GM18526 (cell line): ENCODE data around the gene SCRT2.

Experiments used
- POLR2A ChIP-seq: IDR thresholded peaks from 3 replicates; pipeline ENCODE4 v1.6.1; 2011; ENCODE audit not compliant: insufficient read length; ENCODE audit errors: extremely low read depth

SCRT2 gene

GRCh38 chr20:652615-653109, 22.9 kb downstream of the SCRT2 start:
- TF ChIP-seq POLR2A: no peak

DNA sequence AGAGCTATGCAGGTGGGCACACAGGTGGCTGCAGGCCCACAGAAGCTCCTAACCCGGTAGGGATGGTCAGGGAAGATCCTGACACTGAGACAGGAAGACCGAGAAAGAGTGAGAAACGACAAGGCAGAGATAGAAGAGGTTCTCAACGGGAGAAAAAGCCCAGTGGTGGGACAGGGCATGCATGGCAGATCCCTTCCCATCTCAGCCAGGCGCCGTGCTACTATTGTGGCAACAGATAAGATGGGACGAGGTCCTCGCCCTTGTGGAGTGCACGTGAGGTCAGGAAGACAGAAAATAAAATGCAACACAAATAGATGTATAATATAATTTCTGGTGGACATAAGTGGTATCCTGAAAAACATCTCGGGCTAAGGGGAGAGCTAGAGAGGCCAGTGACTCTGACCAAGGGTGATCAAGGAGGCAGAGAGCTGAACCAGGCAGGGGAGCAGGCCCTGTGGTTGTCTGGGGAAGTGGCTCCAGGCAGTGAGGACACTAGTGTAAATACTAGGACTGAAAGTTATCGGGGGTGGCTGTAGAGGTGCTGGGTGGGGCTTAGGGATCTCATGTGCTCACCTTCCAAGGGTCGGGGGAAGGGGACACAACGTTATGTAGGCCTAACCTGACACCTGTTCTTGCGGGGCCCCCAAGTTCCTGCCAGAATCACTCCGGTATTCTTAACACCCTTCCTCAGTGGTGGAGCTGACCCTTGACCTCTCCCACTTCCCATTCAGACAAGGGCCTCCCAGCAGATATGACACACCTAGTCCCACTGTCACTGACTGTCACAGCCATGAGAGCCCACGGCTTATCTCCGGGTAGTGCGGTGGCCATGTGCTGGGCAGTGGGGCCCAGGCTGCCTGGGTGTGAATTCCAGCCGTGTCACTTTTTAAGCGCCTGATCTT, 23.6 kb downstream of the SCRT2 start:
- no peak for TF ChIP-seq POLR2A

DNA sequence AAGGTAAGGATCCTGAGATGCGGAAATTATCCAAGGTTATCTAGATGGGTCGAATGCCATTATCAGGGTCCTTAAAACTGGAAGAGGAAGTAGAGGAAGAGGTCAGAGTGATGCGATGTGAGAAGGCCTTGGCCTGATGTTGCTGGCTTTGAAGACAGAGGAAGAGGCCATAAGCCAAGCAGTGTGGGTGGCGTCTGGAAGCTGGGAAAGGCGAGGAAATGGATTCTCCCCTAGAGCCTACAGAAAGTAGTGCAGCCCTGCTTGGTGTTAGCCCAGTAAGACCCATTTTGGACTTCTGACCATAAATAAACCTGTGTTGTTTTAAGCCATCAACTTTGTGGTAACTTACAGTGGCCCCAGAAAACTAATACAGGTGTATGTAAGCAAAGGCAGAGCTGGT, 24.6 kb downstream of the SCRT2 start:
- TF ChIP-seq POLR2A: no peak

DNA sequence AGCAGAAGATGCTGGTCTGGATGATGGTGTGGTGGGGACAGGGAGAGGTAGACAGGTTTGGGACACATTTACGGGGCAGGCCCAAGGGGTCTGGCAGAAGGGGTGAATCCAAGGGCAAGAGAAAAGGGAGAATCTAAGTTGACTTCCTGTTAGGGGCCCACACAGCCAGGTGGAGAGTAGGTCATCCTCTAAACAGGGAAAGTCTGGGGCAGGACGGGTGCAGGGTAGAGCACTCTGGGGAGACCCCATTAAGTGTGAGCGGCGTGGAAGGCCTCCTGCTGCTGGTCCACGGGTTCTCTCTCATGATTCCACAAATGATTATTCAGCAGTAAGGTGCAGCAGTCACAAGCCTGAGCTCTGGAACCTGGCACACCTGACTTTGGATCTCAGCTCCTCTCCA, 25.3 kb downstream of the SCRT2 start:
- TF ChIP-seq POLR2A: no peak

DNA sequence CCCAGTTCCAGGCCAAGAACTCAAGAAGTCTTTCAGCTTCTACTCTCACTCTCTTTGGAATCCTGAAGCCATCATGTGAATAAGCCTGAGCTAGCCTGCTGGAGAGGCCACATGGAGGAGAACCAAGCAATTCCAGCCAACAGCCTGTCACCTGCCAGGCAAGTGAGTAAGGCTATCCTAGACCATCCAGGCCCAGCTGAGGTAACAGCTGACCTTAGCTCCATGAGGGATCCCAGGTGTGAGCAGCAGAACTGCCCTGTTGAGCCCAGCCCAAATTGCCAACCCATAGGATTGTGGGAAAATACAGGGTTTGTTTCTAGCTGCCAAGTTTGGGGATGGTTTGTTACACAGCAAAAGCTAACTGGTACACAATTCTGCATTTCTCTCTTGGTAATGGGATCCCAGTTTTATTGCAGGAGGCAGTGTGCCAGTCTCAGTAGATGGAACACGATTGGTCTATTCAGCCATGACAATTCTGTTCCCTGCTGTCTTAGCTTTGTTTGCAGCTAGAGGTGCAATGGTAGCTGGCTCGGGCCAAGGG, 28.1 kb downstream of the SCRT2 start:
- TF ChIP-seq POLR2A: no peak

DNA sequence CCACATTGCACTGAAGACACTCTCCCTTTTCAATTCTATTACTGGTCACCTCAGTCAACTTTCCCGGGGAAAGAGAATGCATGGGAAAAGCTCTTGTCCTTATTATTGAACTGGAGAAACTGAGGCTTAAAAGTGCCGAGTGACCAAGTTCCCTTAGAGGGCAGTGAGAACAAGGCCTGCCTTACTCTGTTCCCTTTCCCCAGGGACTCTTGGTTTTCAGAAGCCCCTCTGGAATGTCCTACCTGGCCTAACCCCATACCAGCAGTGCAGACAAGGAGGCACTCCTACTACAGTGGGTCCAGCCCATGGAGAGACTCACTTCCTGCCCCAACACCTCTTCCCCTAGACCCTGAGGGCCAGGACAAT, 28.8 kb downstream of the SCRT2 start:
- TF ChIP-seq POLR2A: no peak

- no peak for TF ChIP-seq POLR2A
These were observed 29.3 kb downstream of the SCRT2 start for GRCh38 chr20:646107-646867.

- no peak for TF ChIP-seq POLR2A
These were observed 30.1 kb downstream of the SCRT2 start for GRCh38 chr20:645318-646106.

DNA sequence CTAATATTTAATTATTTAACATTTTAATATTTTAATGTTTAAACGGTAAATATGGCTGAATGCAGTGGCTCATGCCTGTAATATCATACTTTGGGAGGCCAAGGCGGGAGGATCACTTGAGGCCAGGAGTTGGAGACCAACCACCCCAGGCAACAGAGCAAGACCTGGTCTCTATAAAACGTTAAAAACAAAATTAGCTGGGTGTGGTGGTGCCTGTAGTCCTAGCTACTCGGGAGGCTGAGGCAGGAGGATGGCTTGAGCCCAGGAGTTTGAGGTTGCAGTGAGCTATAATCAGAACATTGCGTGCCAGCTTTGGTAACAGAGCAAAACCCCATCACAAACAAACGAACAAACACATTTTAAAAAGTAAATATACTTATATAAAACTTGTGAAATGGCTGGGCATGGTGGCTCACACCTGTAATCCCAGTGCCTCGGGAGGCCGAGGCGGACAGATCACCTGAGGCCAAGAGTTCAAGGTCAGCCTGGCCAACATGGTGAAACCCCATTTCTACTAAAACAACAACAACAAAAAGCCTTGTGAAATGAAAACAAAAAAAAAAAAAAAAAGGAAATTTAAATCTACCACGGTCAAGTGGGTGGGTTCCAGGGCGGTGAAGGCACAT, 30.8 kb downstream of the SCRT2 start:
- TF ChIP-seq POLR2A: no peak

GRCh38 chr20:642398-643174, 33.0 kb downstream of the SCRT2 start:
- no peak for TF ChIP-seq POLR2A

- no peak for TF ChIP-seq POLR2A
These were observed 34.1 kb downstream of the SCRT2 start for GRCh38 chr20:641516-641875.

DNA sequence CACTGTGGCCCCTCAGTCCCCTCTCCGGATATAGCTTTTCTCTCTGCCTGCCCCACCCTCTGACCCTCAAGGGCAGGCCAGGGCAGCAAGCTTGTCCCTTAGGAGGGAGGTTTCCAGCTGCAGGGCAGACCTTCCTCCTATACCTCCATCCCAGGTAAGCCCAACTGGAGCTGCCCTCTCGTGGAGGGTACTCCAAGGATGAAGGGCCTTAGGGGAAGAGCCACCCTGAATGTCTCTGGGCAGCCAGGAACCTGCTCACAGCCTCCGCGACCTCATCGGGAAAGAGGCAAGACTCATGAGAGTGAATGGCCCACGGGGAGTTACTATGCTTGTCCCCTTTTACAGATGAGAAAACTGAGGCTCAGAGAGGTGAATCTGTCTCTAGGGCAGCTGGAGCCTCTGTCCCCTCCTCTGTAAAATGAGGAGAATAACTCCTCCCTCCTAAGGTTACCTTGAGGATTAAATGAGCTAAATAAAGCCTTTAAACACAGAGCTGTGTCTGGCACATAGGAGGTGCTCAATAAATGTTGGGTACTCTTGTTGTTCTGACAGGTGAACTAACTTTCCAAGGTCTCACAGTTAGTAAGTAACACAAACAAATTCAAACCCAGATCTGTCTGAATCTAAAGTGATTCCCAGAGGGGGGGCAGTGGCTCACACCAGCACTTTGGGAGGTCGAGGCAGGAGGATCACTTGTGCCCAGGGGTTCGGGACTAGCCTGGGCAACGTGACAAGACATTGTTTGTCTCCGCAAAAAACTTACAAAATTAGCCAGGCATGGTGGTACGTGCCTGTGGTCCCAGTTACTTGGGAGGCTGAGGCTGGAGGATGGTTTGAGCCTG, 34.7 kb downstream of the SCRT2 start:
- no peak for TF ChIP-seq POLR2A

DNA sequence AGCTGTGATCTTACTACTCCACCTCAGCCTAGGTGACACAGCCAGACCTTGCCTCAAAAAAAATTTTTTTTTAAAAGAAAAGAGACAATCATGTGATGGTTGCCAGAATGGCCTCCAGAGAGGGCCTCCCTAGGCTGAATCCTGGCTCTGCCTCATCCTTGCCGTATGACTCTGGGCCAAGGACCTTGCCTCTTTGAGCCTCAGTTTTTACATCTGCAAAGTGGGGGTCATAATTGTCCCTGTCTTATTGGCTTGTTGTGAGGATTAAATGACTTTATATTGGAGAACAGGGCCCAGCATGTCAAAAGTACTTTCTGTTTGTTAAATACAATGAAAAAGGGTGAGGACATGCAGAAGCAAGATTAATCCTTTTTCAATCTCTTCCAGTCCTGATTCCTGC, 37.0 kb downstream of the SCRT2 start:
- TF ChIP-seq POLR2A: no peak
